HG03064 (cell line): ENCODE measurements around the gene HSPA1L.
"Not testable (repeated sequence)": the region's sequence is repeated elsewhere in the genome, so short reads cannot be mapped to it uniquely, and the experiment has no call there.

Source experiments
- ATAC-seq: cut with Tn5 transposase; IDR thresholded peaks from one replicate; pipeline ENCODE4 v1.9.1; 2021; ENCODE audit warnings: low read depth; ENCODE audit not compliant: unreplicated experiment

The HSPA1L gene

GRCh38 chr6:31815025-31815838, at the start of gene HSPA1L, which contains the start of gene HSPA1A:
Gene HSPA1L, minus strand, starts transcription at chr6:31815283. Its CDS starts 3,311 bp downstream, at chr6:31811972.
Gene HSPA1A, plus strand, starts transcription at chr6:31815543. Its CDS starts 214 bp downstream, at chr6:31815757.
- no peak for ATAC-seq

- ATAC-seq: no peak
Observed at GRCh38 chr6:31864818-31865204, 49.7 kb upstream of the HSPA1L start.

GRCh38 chr6:31864123-31864562, 49.1 kb upstream of the HSPA1L start:
- ATAC-seq: not testable (repeated sequence)

- ATAC-seq: peak; percentile 82
Observed at GRCh38 chr6:31862344-31863235, 47.5 kb upstream of the HSPA1L start, which contains the start of gene NEU1. Gene NEU1, minus strand, starts transcription at chr6:31862821. Its CDS starts 45 bp downstream, at chr6:31862776.

GRCh38 chr6:31861919-31862343, 46.8 kb upstream of the HSPA1L start:
- no peak for ATAC-seq

- no peak for ATAC-seq
Observed at GRCh38 chr6:31861150-31861549, 46.1 kb upstream of the HSPA1L start.

- ATAC-seq: no peak
Observed at GRCh38 chr6:31860349-31860748, 45.3 kb upstream of the HSPA1L start.

- ATAC-seq: no peak
Observed at GRCh38 chr6:31859923-31860322, 44.8 kb upstream of the HSPA1L start.

GRCh38 chr6:31858707-31859106, 43.6 kb upstream of the HSPA1L start:
- no peak for ATAC-seq

- ATAC-seq: not testable (repeated sequence)
Observed at GRCh38 chr6:31857774-31858173, 42.7 kb upstream of the HSPA1L start.

GRCh38 chr6:31851980-31852718, 37.1 kb upstream of the HSPA1L start:
- ATAC-seq: not testable (repeated sequence)

GRCh38 chr6:31851485-31851832, 36.4 kb upstream of the HSPA1L start:
- ATAC-seq: no peak

GRCh38 chr6:31850765-31851484, 35.8 kb upstream of the HSPA1L start:
- ATAC-seq: no peak

- no peak for ATAC-seq
Observed at GRCh38 chr6:31847276-31847978, 32.3 kb upstream of the HSPA1L start.

- ATAC-seq: no peak
Observed at GRCh38 chr6:31844507-31844906, 29.4 kb upstream of the HSPA1L start.

- no peak for ATAC-seq
Observed at GRCh38 chr6:31842053-31842452, 27.0 kb upstream of the HSPA1L start.

GRCh38 chr6:31839779-31840126, 24.7 kb upstream of the HSPA1L start:
- ATAC-seq: not testable (repeated sequence)

- no peak for ATAC-seq
Observed at GRCh38 chr6:31838968-31839367, 23.9 kb upstream of the HSPA1L start.

GRCh38 chr6:31838114-31838553, 23.1 kb upstream of the HSPA1L start:
- ATAC-seq: not testable (repeated sequence)
